HG03095 (cell line): ENCODE data around the gene FGD4.
"Not testable (repeated sequence)": the region's sequence is repeated elsewhere in the genome, so short reads cannot be mapped to it uniquely, and the experiment has no call there.

Experiments used
- ATAC-seq: cut with Tn5 transposase; IDR thresholded peaks from one replicate; pipeline ENCODE4 v1.9.1; 2021; ENCODE audit warnings: moderate library complexity; ENCODE audit not compliant: unreplicated experiment

The FGD4 gene

DNA sequence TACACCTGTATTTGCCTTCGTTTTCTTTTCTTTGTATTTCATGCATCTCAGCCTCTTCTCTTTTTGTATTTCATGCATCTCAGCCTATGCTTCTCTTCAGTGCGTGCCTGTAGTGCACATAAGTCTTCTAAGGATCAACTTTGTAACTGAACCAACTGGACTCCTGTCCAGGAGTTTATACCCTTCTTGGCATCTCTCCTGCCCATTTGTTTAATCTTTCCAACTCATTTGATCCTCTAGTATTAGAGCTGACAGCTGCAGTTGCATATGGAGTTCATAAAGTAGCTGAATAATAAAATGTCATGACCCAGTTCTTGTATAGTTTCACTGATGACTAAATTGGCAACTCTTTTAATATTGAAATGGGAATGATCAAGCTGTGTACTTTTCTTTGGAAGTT lies 89.7 kb downstream of the FGD4 start:
- ATAC-seq: no peak

DNA sequence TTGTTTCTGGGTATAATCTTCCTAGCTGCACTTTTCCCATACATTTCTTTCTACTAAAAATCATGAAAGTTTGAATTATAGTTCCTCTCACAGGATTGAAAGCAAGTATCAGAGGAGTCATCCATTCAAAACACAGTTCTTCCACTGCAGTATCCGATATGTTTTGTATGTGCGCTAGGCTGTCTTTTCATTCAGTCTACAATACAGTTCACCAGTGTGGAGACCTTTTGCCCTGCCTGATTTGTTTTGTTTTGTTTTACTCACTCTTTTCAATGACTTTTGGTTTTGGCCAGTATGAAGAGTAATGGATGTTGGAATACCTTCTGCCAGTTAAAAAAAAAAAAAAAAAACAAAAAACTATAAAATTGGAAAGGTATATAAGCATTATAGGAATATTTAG lies 91.4 kb downstream of the FGD4 start:
- no peak for ATAC-seq

DNA sequence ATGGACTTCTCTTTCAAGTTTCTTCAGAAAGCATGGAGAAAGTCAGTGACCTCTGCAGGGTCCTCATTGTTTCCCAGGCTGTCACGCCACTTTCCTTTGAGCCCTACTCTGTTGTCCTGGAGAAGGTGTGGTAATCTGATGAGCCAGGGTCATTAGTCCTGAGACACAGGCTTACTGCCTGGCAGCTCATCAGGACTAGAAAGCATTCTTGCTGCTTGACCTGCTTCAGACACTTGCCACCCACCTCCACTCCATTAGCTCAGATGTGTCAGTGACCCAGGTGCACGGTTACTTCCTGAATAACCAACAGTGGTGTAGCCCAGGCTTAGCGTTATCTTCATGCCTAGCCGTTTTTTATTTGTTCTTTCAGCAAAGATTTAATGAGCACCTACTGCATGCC lies 93.9 kb downstream of the FGD4 start:
- no peak for ATAC-seq

DNA sequence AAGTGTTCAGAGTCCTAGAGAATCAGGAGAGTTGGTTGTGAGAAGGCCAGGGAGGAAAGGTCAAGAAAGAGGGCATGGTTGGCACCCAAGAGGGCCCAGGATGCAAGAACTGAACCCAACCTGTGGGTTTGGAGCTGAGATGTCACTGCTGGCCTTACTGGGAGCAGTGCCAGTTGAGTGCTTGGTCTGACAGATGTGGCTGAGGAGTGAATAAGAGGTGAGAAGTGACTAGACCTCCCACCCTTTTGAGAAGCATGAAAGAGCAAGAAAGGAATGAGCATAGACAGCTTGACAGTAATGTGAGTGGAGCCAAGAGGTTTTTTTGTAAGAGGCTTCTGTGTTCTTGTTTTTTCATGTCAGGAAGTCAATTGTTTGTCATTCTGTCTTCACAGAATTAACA lies 95.3 kb downstream of the FGD4 start:
- no peak for ATAC-seq

DNA sequence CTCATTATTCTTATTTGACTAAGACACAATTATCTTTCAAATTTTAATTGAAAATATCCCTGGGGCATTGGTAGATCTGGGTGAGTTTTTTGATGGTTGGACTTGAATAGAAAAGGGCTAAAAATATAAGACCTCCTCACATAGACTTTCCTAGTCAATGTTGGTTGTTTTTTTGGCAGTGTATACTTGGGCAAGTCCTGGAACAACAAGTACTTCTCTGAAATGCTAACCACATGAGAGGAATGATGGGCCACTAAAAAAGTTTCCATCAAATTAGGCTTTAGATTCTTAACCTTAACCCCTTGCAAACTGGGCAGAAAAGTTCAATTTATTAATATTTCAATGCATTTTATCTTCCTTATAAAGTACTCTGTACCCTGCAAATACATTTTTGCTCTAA lies 97.6 kb downstream of the FGD4 start:
- no peak for ATAC-seq

DNA sequence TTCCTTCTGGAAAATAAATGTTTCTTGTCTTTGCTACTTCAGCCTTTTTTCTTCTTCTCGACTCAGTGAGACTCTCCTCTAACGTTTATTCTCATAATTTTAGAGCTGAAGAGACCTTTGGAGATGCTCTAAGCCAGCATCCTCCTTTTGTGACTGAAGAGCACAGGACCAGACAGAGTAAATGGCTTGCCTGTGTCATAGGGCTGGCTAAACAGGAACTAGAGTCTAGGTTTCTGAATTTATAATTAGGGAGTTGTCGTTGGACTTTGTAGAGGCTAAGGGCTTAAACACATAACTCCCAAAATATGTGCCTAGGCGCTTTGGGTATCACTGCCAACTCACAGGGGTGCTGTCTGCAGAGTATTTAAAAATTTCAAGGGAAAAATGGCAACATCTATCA lies 98.5 kb downstream of the FGD4 start:
- no peak for ATAC-seq

DNA sequence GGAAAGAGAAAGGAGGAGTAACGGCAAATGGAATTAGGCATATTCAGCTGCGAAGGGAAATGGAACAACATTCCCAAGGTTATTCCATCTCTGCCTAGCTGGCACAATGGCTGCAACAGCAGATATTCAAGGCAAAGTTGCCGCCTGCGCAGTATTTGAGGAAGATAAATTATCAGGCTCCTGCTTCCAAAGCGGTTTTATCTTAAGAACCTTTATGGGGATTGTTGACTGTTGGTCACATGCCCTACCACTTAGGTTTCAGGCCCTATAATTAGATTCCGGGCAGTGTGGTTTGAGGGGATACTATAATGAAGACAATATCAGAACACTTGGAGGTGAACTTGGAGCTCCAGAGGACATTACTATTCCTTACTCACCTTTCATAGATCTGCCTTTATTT lies 99.7 kb downstream of the FGD4 start:
- no peak for ATAC-seq

DNA sequence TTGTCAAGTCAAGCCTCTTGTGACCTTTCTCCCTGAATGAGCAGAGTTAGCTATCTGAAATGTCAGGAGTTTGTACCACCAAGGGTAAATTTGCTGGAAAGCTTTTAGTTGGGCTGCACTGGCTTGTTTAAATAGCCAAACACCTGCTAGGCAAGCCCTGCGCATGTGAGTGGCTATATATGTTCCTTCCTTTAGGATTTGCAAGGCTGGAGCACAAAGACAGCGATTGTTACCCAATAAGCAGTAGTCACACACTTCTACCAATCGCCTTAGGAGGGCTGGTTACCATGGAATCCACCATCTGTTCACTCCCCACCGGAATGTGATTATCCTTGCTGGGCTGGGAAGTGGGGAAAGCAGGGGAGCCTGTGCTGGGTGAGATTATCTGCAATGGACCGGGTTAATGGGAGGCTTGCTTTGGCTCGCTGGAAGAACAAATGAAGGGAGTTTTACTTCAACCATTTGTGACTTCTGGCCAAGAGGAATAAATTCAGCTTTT lies 102.5 kb downstream of the FGD4 start:
- no peak for ATAC-seq

DNA sequence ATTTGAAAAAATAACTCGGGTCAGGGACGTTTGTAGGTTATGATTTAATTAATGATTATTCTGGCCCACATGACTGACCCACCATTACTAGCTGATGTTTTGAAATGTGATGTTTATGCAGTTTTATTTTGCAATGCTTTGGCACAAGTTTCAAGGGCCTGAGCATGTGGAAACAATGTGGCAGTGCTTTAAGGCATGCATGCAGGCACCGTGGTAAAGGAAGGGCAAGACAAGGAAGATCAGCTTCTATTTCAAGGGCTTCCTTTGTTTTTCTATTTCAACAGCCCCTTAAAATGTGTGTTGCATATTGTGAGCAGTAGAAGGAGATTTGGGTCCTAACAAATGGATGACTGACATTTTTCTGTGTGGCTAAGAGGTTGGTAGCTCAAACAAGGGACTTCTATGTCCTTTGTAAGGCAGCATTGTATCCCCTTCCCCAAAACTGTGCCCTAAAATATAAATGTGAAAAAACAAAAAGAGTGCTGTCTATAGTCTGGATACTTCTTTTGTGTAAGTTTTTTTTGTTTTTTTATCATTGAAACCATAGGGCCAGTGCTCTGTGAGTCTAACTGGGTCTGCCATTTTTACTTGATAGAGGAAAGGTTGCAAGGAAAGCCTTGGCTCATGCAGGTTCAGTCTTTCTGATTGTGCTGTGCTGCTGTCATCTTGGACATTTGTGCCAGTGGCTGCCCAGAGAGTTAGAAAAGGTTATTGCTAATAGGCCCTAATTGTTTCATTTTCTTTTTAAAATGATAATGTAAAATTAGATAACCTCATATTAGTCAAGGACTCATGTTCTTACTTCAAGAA lies 103.5 kb downstream of the FGD4 start:
- no peak for ATAC-seq

DNA sequence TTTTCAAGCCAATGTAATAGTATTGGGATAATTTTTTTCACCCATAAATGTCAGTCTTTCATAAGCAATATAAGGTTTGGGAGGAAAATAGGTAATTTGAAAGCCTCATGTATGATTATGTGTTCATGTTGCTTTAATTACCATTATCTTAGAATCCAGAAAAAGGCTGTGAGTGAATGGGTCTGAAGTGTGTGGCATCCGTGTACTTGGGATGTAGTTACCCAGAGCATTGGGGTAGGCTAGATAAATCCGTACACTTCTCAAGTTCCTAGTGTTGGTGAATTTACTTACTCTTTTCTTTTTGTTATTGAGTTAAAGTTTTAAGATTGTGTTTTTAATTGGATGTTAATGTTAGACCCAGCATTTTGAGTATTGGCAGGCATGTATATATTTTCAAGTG lies 104.4 kb downstream of the FGD4 start:
- no peak for ATAC-seq

DNA sequence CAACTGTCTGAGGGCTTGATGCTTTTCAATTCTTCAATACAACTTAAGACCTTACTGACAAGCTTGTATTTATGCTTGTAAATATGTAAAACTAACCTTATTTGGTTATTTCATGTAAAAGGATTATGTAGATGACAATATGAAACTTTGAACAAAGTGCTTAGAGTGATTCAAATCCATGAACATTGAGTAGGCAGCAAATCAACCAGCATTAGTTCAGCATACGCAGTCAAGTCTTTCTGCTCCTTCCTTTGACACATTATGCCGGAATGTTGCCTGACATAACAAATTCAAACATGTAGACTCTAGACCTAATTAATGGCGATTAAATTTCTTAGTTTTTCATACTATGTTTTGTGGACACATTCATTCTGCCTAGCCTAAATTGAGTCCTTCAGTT lies 105.2 kb downstream of the FGD4 start:
- no peak for ATAC-seq

DNA sequence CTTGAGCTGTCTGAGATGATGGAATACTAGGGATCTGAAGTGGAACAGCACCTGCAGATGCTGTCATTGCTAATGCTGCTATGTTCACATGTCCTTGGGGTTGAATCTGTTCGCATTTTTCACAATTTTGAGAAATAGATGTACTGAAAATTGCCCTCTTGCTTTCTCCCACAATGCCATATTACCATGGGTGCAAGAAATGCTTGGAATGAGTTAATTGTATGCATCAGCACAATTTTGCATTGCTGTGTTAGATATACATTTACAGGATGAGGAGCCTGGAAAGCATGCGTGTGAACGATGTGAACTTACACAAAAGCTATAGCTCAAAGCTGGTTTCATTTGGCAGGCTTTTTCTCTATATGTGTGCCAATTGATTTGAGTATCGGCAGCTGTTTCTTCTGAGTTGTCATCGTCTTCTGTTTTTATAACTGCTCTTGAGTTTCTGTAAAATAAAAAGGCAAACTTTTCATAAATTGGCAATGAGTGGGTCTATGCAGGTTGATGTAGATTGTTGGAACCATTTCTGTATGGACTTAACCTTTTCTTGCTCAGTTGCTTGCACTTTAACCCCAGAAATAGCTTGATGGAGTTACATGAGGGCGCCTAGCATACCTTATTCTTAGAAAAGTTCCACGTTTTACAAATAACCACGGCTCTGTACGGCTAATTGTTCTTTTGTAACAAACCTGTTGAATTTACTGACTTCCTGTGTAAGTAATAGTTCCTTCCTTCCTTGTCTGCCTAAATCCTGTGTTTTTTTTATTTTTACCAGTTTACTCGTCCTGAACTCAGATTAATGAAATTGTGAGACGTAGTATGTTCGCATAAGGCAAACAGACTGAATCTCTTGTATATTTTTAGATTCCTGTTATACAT lies 105.9 kb downstream of the FGD4 start:
- no peak for ATAC-seq

DNA sequence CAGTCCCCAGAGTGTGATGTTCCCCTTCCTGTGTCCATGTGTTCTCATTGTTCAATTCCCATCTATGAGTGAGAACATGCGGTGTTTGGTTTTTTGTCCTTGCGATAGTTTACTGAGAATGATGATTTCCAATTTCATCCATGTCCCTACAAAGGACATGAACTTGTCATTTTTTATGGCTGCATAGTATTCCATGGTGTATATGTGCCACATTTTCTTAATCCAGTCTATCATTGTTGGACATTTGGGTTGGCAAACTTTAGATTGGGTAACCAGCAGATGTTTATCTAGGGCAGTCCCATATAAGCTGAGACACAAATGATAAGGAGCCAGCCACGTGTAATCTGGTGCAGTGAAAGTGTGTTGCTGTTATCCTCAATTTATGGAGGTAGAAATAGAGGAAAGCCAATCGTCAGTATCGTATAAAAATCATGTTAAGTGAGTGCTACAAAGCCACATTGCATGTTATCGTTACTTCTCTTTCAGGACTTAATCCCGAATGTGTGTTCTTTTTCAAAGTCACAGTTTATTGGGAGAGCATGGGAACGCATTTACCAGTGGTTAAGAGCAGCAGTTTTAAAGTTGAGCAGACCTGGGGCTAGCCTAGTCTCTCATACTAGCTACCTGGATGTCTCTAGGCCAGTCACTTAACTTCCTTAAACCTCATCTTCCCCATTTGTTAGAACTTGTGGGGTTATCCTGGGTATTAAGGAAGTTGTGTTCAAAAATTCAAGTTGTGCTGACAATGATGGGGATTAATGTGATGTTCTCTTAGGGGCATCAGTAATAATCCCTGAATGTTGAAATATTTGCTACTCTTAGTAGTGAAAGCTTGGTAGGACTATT lies 108.0 kb downstream of the FGD4 start:
- not testable (repeated sequence) for ATAC-seq

DNA sequence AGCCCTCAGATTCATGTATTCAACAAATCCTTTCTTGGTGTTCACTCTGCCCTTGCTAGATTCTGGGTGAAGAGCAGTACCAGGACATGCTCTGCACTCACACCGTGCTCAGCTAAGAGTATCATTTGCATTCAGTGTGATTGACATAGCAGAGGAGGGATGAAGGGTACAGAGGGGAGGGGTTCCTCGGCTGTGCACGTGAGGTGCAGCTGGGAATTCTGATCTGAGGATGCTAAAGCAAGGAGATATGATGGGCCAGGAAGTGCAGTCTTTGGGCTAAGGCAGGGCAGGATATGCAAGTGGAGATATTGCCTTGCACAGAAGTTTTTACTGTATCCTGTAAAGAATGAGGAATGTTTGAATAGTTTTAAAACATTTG lies 108.6 kb downstream of the FGD4 start:
- no peak for ATAC-seq

DNA sequence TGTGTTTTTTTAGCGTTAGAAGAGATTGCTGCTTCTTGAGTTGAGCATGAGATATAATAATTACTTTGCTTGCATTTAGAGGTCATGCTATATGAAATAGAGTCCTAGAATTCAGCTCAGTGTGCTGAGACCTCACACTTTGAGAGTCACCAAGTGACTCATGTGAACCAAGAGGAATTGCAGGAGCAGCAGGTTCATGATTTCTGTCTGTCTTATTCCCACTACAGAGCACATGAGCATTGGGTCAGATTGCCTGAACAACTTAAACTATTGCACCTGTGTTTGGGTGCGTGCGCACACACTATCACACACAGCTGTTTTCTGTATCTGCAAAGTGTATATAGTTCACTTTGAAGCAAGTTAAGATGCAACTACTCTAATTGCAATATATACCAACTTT lies 109.3 kb downstream of the FGD4 start:
- ATAC-seq: no peak

DNA sequence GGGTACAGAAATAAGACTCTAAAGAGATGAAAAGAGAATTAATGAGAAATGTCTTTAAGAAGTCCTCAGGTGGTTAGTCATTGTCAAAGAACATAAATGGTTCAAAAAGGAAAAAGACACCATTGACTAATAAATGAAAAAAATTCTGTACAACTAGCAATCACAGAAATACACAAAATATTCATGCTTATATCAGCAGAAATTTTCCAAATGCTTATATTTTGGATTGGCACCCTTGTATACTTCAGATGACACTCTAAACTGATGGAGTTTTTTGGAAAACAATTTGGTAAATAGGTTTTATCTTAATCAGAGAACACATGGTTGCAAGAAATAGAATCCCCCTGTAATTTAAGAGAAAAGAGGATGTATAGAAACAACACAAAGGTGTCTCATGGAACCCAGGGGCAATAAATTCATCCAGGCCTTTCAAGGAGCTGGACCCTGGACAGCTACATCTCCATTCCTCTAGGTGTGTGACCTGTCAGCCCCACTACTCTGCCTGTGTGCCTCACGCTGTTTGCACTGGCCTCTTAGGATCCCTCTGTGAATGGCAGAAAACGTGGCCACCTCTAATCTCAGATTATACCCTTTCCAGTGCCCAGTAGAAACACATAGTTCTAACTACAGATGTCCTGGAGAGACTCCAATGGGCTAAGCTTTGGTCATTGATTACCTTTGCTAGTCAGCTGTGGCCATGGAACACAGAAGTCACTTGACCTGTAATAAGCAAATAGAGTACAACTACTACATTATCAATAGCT lies 110.2 kb downstream of the FGD4 start:
- ATAC-seq: no peak

DNA sequence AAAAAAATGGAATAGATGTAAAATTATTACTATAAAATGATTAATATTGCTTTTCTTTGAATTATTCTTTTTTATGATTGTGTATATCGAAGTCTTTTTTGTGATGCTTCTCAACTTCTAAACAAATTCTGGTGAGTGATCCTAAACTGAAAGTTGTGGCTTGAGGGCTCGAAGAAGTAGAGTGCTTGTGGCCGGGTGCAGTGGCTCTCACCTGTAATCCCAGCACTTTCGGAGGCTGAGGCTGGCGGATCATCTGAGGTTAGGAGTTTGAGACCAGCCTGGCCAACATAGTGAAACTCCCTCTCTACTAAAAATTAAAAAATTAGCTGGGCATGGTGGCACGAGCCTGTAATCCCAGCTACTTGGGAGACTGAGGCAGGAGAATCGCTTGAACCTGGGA lies 112.6 kb downstream of the FGD4 start:
- not testable (repeated sequence) for ATAC-seq

DNA sequence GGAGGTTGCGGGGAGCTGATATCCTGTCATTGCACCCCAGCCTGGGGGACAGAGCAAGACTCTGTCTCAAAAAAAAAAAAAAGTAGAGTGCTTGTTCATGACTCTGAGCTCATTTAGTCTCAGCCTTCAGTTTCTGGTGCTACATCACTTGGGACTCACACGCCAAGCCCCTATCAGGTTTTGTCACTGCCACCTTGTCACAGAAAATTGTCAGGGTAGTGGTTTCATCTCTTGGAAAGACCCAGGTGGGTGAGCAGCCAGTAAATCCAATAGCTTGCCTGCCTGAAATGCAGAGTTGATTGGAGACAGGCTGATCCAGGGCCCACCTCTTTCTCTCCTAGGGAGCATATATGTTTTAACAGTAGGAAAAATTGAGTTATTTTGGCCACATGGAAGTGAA lies 113.0 kb downstream of the FGD4 start:
- no peak for ATAC-seq

DNA sequence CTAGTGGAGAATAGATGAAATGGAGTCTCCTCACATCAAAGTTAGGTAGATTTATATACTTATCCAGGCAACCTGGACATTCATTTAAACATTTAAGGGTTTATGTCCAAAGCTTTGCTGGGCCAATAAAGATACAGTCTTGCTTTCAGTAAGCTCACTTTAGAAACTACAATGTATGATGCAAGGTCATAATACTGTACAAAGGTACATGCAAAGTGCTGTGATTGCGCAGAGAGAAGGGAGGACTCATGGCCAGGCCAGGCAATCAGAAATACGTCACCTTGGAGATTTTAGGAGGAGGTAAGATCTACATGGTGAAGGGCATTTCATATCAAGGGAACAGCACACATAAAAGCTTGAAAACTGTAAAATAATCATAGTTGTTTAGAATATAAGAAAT lies 113.6 kb downstream of the FGD4 start:
- ATAC-seq: no peak

DNA sequence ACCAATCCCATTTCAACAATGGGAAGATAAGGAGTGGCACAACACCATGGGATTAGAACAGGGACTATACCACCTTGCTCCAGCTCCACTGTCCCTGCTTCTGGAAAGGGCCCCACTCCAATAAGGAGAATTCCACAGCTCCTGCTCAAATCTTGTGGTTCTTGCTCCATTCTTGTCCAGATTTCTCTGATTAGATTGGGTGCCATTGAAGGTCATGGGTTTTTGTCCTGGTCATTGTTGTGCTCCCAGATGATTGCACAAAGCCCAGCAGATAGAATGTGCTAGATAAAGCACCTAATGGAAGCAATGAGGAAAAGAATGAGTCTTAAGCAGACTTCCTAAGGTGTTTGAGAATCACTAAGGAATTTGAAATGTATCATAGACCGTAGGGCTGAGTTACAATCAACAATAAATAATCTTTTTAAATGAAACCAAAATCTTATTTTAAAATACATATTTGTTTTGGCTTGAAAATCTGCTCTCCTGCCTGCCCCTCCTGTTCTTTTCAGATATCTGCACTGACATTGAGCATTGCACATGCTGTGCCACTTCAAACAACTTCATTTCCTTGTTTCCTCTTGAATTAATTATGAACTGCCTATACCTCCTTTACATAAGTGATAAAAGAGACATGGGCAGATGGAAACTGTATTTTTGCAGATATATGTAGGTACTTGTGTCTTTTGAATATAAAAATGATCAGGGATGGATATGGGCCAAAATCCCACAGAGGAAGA lies 115.9 kb downstream of the FGD4 start:
- no peak for ATAC-seq
